ENCODE data around the gene C17orf50. TPM values are rescaled to one million over a fixed set of nuclear protein-coding genes. Genes with fewer than 3 reads are reported as not detected.

C17orf50 gene
- total and polyA plus RNA-seq, 3 donors from 2014 or later, result 48.8 to 154 (median 102) TPM

- peak; percentile 75 for DNase-seq
- intact Hi-C loops (cut with DNase I; ENCODE audit: low total_unique reads), result no loop called here
- Histone ChIP-seq H3K36me3 (ENCODE audit: low read depth, missing control alignments) (no peaks in the 10 kb centered on the region), H3K27ac (peak overlapping the region; percentile 73 to 81), H3K27me3 (no peaks in the 10 kb centered on the region), H3K9me3 (no peaks in the 10 kb centered on the region), H3K4me3 (no peak overlapping the region), H3K4me1 (peaks cover 41% of the 10 kb centered on the region)
- 18 to 23% methylated on average over 2 of the region's 2 CpGs for WGBS, 2 donors
- TF ChIP-seq CTCF (IDR thresholded peaks at IDR 0.05), result no peak
- no peak for TF ChIP-seq POLR2A (IDR thresholded peaks at IDR 0.05)
These were observed 28.0 kb downstream of the C17orf50 start for GRCh38 chr17:35788477-35789368.

GRCh38 chr17:35790841-35791240, 30.2 kb downstream of the C17orf50 start:
- H3K4me3 ChIP-seq, result no peak overlapping the region
- 94 to 98% methylated on average over 3 of the region's 3 CpGs for WGBS, 2 donors
- no peaks in the 10 kb centered on the region for H3K36me3 ChIP-seq (ENCODE audit: low read depth, missing control alignments)
- peaks cover 28% of the 10 kb centered on the region for H3K4me1 ChIP-seq
- no peak for DNase-seq
- peak overlapping the region in 1 of 2 donors; percentile 19 for H3K27ac ChIP-seq
- H3K27me3 ChIP-seq, result no peaks in the 10 kb centered on the region
- TF ChIP-seq POLR2A (IDR thresholded peaks at IDR 0.05) (no peak), CTCF (IDR thresholded peaks at IDR 0.05) (no peak)
- intact Hi-C loops (cut with DNase I; ENCODE audit: low total_unique reads), result no loop called here
- H3K9me3 ChIP-seq, result no peaks in the 10 kb centered on the region

- no peak for DNase-seq
- H3K4me3 ChIP-seq, result no peak overlapping the region
- TF ChIP-seq CTCF (IDR thresholded peaks at IDR 0.05) (no peak), POLR2A (IDR thresholded peaks at IDR 0.05) (no peak)
- intact Hi-C loops (cut with DNase I; ENCODE audit: low total_unique reads), result no loop called here
- H3K4me1 ChIP-seq, result peaks cover 27% of the 10 kb centered on the region
- no peaks in the 10 kb centered on the region for H3K36me3 ChIP-seq (ENCODE audit: low read depth, missing control alignments)
- H3K9me3 ChIP-seq, result no peaks in the 10 kb centered on the region
- no peaks in the 10 kb centered on the region for H3K27me3 ChIP-seq
- 56 to 91% methylated on average over 9 of the region's 9 CpGs for WGBS, 2 donors
- peak overlapping the region in 1 of 2 donors; percentile 19 for H3K27ac ChIP-seq
These were observed 31.1 kb downstream of the C17orf50 start for GRCh38 chr17:35791681-35792350.

GRCh38 chr17:35793257-35793656, 32.6 kb downstream of the C17orf50 start:
- no peak for TF ChIP-seq POLR2A (IDR thresholded peaks at IDR 0.05)
- TF ChIP-seq CTCF (IDR thresholded peaks at IDR 0.05), result no peak
- 59 to 71% methylated on average over 3 of the region's 3 CpGs for WGBS, 2 donors

More at GRCh38 chr17:35793257-35793656, 32.6 kb downstream of the C17orf50 start:
- peaks cover 30% of the 10 kb centered on the region for H3K4me1 ChIP-seq
- no peaks in the 10 kb centered on the region for H3K36me3 ChIP-seq (ENCODE audit: low read depth, missing control alignments)
- no peak overlapping the region for H3K4me3 ChIP-seq
- no peaks in the 10 kb centered on the region for H3K9me3 ChIP-seq
- no peaks in the 10 kb centered on the region for H3K27me3 ChIP-seq
- no peak for DNase-seq
- no peak overlapping the region for H3K27ac ChIP-seq
- intact Hi-C loops (cut with DNase I; ENCODE audit: low total_unique reads), result no loop called here
